A549 (cell line): Measurements from ENCODE around the gene CPPED1. TPM values are rescaled to one million over a fixed set of nuclear protein-coding genes. Genes with fewer than 3 reads are reported as not detected.

Source experiments
- ATAC-seq, 2 experiments: fragments of 200-7000 bp in 1 of 2; fragments of >200 bp in 1 of 2; cut with Nextera tagmentation in 1 of 2; cut with Tn5 transposase in 1 of 2; 3 replicates each; pipeline versions ENCODE4 v1.8.0 to v1.9.1; 2018 to 2020; ENCODE audit warnings: mild to moderate bottlenecking in 1 of 2, moderate library complexity in 1 of 2
- CTCF ChIA-PET: fragments of 300-600 bp; sonication (Branson Sonifier 250); formaldehyde crosslinking; extraction: SDS; loops from one replicate; lab custom pipeline; 2021; ENCODE audit warnings: antibody characterized with exemption, inconsistent platforms; lab: Yijun Ruan, JAX
- POLR2A ChIA-PET: fragments of 350-600 bp; formaldehyde crosslinking; extraction: SDS; loops from one replicate; lab custom pipeline; 2021; ENCODE audit warnings: antibody characterized with exemption, inconsistent platforms; lab: Yijun Ruan, JAX
- DNase-seq, 2 experiments: peaks; one replicate each; pipeline versions ENCODE4 v3.0.0 to v3.0.0-alpha.2; 2011 to 2016; ENCODE audit warnings: low read depth in 1 of 2, low spot score in 1 of 2
- FAIRE-seq: peaks from 2 replicates; lab custom pipeline; 2011; peaks lifted over from hg19 to GRCh38; lab: Jason Lieb, UNC
- H3K27ac ChIP-seq, 2 experiments: fragments of >200 bp; sonication (Bioruptor Twin); formaldehyde crosslinking; 3 replicates each; pipeline ENCODE4 v1.5.1; 2016 to 2017
- H3K4me1 ChIP-seq: fragments of >200 bp; sonication (Bioruptor Twin); formaldehyde crosslinking; 3 replicates; pipeline ENCODE4 v1.6.1; 2016
- H3K4me2 ChIP-seq: fragments of >200 bp; sonication (Bioruptor Twin); formaldehyde crosslinking; 3 replicates; pipeline ENCODE4 v1.6.1; 2016
- H3K4me3 ChIP-seq: fragments of >200 bp; sonication (Bioruptor Twin); formaldehyde crosslinking; 3 replicates; pipeline ENCODE4 v1.5.1; 2016
- H3K9me3 ChIP-seq: fragments of >200 bp; sonication (Bioruptor Twin); formaldehyde crosslinking; 3 replicates; pipeline ENCODE4 v1.6.1; 2016
- ATOH8 ChIP-seq: fragments of 250-450 bp; sonication (Bioruptor Pico); IDR thresholded peaks from 2 replicates; pipeline ENCODE4 v1.5.0; 2020; ENCODE audit warnings: low read depth, mild to moderate bottlenecking, moderate library complexity
- BHLHE40 ChIP-seq: IDR thresholded peaks from 2 replicates; pipeline ENCODE4 v1.6.1; 2012; ENCODE audit warnings: low read depth, low read length, inconsistent platforms
- CBX2 ChIP-seq: fragments of 200-600 bp; sonication (generic); IDR thresholded peaks from 2 replicates; pipeline ENCODE4 v1.6.1; 2016; ENCODE audit warnings: low read depth, mild to moderate bottlenecking, borderline replicate concordance
- CBX8 ChIP-seq: fragments of 200-600 bp; sonication (generic); IDR thresholded peaks from 2 replicates; pipeline ENCODE4 v1.6.1; 2016
- CEBPB ChIP-seq, 2 experiments: fragments of >200 bp in 1 of 2; sonication (Bioruptor Twin) in 1 of 2; formaldehyde crosslinking in 1 of 2; IDR thresholded peaks; 2 replicates each; pipeline ENCODE4 v1.6.1; 2012 to 2016
- CHD2 ChIP-seq: fragments of 150-350 bp; IDR thresholded peaks from 2 replicates; pipeline ENCODE4 v1.6.1; 2014; ENCODE audit warnings: low read length; ENCODE audit not compliant: partially characterized antibody
- CTCF ChIP-seq: fragments of >200 bp; sonication (Bioruptor Twin); formaldehyde crosslinking; IDR thresholded peaks from 3 replicates; pipeline ENCODE4 v1.5.1; 2016
- E2F6 ChIP-seq: IDR thresholded peaks from 2 replicates; pipeline ENCODE4 v1.6.1; 2012; ENCODE audit warnings: low read depth, borderline replicate concordance
- ELK1 ChIP-seq: fragments of 150-350 bp; IDR thresholded peaks from 2 replicates; pipeline ENCODE4 v1.6.1; 2014; ENCODE audit warnings: low read depth, mild to moderate bottlenecking, low read length
- EP300 ChIP-seq, 2 experiments: fragments of >200 bp; sonication (Bioruptor Twin); formaldehyde crosslinking; IDR thresholded peaks; 2 replicates in 1 of 2; 3 replicates in 1 of 2; pipeline ENCODE4 v1.6.1; 2016 to 2017
- FOSB ChIP-seq: fragments of 250-450 bp; sonication (Bioruptor Pico); IDR thresholded peaks from 2 replicates; pipeline ENCODE4 v1.5.0; 2020; ENCODE audit warnings: mild to moderate bottlenecking, moderate library complexity
- GATA3 ChIP-seq: IDR thresholded peaks from 2 replicates; pipeline ENCODE4 v1.6.1; 2012; ENCODE audit warnings: borderline replicate concordance
- HOXB5 ChIP-seq: fragments of 250-450 bp; sonication (Bioruptor Pico); IDR thresholded peaks from 2 replicates; pipeline ENCODE4 v1.5.0; 2020; ENCODE audit warnings: mild to moderate bottlenecking, moderate library complexity
- JUNB ChIP-seq: fragments of >200 bp; sonication (Bioruptor Twin); formaldehyde crosslinking; IDR thresholded peaks from 2 replicates; pipeline ENCODE4 v1.6.1; 2016
- KDM1A ChIP-seq: fragments of 200-600 bp; sonication (generic); IDR thresholded peaks from 2 replicates; pipeline ENCODE4 v1.6.1; 2016; ENCODE audit warnings: low read depth, mild to moderate bottlenecking
- MAFK ChIP-seq: fragments of 450-650 bp; IDR thresholded peaks from 2 replicates; pipeline ENCODE4 v1.6.1; 2014; ENCODE audit not compliant: partially characterized antibody
- MAX ChIP-seq: IDR thresholded peaks from 2 replicates; pipeline ENCODE4 v1.6.1; 2012
- MYC ChIP-seq: IDR thresholded peaks from 2 replicates; pipeline ENCODE4 v1.6.1; 2012; ENCODE audit warnings: mild to moderate bottlenecking, inconsistent platforms, low read length, improper control_type of control experiment, borderline replicate concordance
- NR3C1 ChIP-seq: fragments of >200 bp; sonication (Bioruptor Twin); formaldehyde crosslinking; IDR thresholded peaks from 3 replicates; pipeline ENCODE4 v1.6.1; 2017
- POLR2AphosphoS2 ChIP-seq: conservative IDR thresholded peaks from 2 replicates; pipeline ENCODE4 v1.6.1; 2012; ENCODE audit warnings: low read length, improper control_type of control experiment, inconsistent platforms
- RARB ChIP-seq: fragments of 250-450 bp; sonication (Bioruptor Pico); IDR thresholded peaks from 2 replicates; pipeline ENCODE4 v1.8.0; 2021; ENCODE audit warnings: mild to moderate bottlenecking, moderate library complexity
- REST ChIP-seq: fragments of 200-600 bp; sonication (generic); IDR thresholded peaks from 2 replicates; pipeline ENCODE4 v1.6.1; 2016; ENCODE audit warnings: antibody characterized with exemption, mild to moderate bottlenecking, moderate library complexity
- RFX5 ChIP-seq: fragments of 450-650 bp; IDR thresholded peaks from 2 replicates; pipeline ENCODE4 v1.7.1; 2014; ENCODE audit warnings: antibody characterized with exemption, mild to moderate bottlenecking, moderate library complexity
- SREBF2 ChIP-seq: fragments of 450-650 bp; IDR thresholded peaks from 2 replicates; pipeline ENCODE4 v1.6.1; 2014; ENCODE audit warnings: mild to moderate bottlenecking, moderate library complexity
- TFCP2L1 ChIP-seq: fragments of 250-450 bp; sonication (Bioruptor Pico); IDR thresholded peaks from 2 replicates; pipeline ENCODE4 v1.5.0; 2021; ENCODE audit warnings: mild to moderate bottlenecking
- TP53 ChIP-seq: fragments of 250-450 bp; sonication (Bioruptor Pico); IDR thresholded peaks from 2 replicates; pipeline ENCODE4 v1.5.0; 2021; ENCODE audit warnings: mild to moderate bottlenecking, moderate library complexity
- USF2 ChIP-seq: fragments of 450-650 bp; IDR thresholded peaks from 2 replicates; pipeline ENCODE4 v1.6.1; 2014; ENCODE audit warnings: antibody characterized with exemption
- ZC3H11A ChIP-seq: fragments of 450-650 bp; IDR thresholded peaks from 2 replicates; pipeline ENCODE4 v1.6.1; 2014; ENCODE audit warnings: antibody characterized with exemption, mild to moderate bottlenecking
- WGBS: methylation state at CpG from one replicate; pipeline ENCODE4 v1.1.6; 2017; ENCODE audit errors: missing lambda C conversion rate; 5-methylcytosine and 5-hydroxymethylcytosine counted together
- polyA plus RNA-seq, 4 experiments: library from polyadenylated mRNA; depleted of rRNA in 3 of 4; stranded (reverse); fragments of >200 nt; fragmentation: RNase III in 1 of 4; extraction: RNeasy Plus Mini Kit Qiagen cat#74134 plus additional on column Dnase treatment in 1 of 4; gene quantifications; 2 replicates in 3 of 4; 3 replicates in 1 of 4; pipeline ENCODE4 v1.2.3, GENCODE V29; 2011 to 2017

Gene CPPED1
- polyA plus RNA-seq, 2 of the 4 experiments (the other 2 are of a cell fraction) = 16.1 to 30.5 TPM

- no peak for TF ChIP-seq MYC
- TF ChIP-seq E2F6 = no peak
- TF ChIP-seq CEBPB (IDR thresholded peaks at IDR 0.05) = peak in 1 of 2 experiments; percentile 14; a peak in 1 of 4 replicates
- TF ChIP-seq TFCP2L1 (CRISPR knock-in tag) = no peak
- peak; percentile 97 for TF ChIP-seq GATA3
- TF ChIP-seq FOSB (CRISPR knock-in tag) = peak; percentile 66; the same call in 1 of the 2 replicates
- TF ChIP-seq TP53 (CRISPR knock-in tag) = 0 out of 2 replicates have a peak, but pooled peaks have one; percentile 42
- 0 out of 2 replicates have a peak, but pooled peaks have one; percentile 24 for TF ChIP-seq RARB (CRISPR knock-in tag)
- TF ChIP-seq HOXB5 (CRISPR knock-in tag) = peak; percentile 89
- TF ChIP-seq CBX8 = no peak
- no peak for TF ChIP-seq NR3C1
- TF ChIP-seq POLR2AphosphoS2 = no peak
These were observed 190.3 kb downstream of the CPPED1 start (continued) for GRCh38 chr16:12613131-12613991.

- CTCF ChIA-PET = interaction anchor here (0.8 to 2.1 kb wide), 2 partner anchors 39 to 49 kb away, joined by 3 to 6 read pairs; no protein-coding TSS in a partner anchor
- FAIRE-seq (peak; percentile 74), ATAC-seq (peak; percentile 86 to 90), DNase-seq (peak; percentile 70 to 91)
- Histone ChIP-seq H3K4me3 (0 out of 3 replicates have a peak overlapping the region, but pooled peaks have one; percentile 13), H3K4me2 (peak overlapping the region; percentile 74), H3K9me3 (no peaks in the 10 kb centered on the region), H3K4me1 (peaks cover 39% of the 10 kb centered on the region), H3K27ac (peak overlapping the region; percentile 93 to 95)
- POLR2A ChIA-PET = no interaction called here
- WGBS = 2% methylated on average over 9 of the region's 9 CpGs
- TF ChIP-seq CBX2 (no peak), CTCF (no peak), MAX (0 out of 2 replicates have a peak, but pooled peaks have one; percentile 51), POLR2AphosphoS2 (no peak), JUNB (peak; percentile 75), RARB (CRISPR knock-in tag) (no peak), USF2 (peak; percentile 73), REST (no peak), ZC3H11A (no peak), BHLHE40 (no peak), NR3C1 (no peak), HOXB5 (CRISPR knock-in tag) (no peak), MAFK (peak; percentile 65), CEBPB (IDR thresholded peaks at IDR 0.05) (no peak), EP300 (IDR thresholded peaks at IDR 0.05) (no peak), ATOH8 (CRISPR knock-in tag) (no peak), KDM1A (no peak), CBX8 (no peak), GATA3 (peak; percentile 41; the same call in 1 of the 2 replicates), TP53 (CRISPR knock-in tag) (no peak), CHD2 (no peak), RFX5 (no peak), SREBF2 (no peak), ELK1 (no peak)
These were observed 191.0 kb downstream of the CPPED1 start for GRCh38 chr16:12612598-12613101.
